GM23338 (cell line): ENCODE data around the gene NCOA4. TPM values are rescaled to one million over a fixed set of nuclear protein-coding genes. Genes with fewer than 3 reads are reported as not detected.

ENCODE experiments used
- EZH2 ChIP-seq: fragments of 200-600 bp; sonication (generic); IDR thresholded peaks from one replicate; pipeline ENCODE4 v1.8.0; 2017; ENCODE audit warnings: antibody characterized with exemption, mild to moderate bottlenecking, low read depth; ENCODE audit not compliant: unreplicated experiment
- POLR2AphosphoS5 ChIP-seq: IDR thresholded peaks from 2 replicates; pipeline ENCODE4 v1.6.1; 2016; ENCODE audit warnings: antibody characterized with exemption, low read depth
- polyA plus RNA-seq: library from polyadenylated mRNA; unstranded; fragments of >200 nt; fragmentation: Nextera tagmentation; extraction: Ambion mirVana; gene quantifications from 2 replicates; pipeline ENCODE4 v1.2.1, GENCODE V29; 2016
- total RNA-seq: library from RNA; depleted of rRNA; stranded (reverse); fragments of >200 nt; shearing (Covaris generic); gene quantifications from 2 replicates; pipeline ENCODE4 v1.2.3, GENCODE V29; 2014
- TF ChIP-seq, protein P1 (sequence below): fragments of 250-450 bp; sonication (Bioruptor Pico); IDR thresholded peaks from 2 replicates; pipeline ENCODE4 v1.5.0; 2020; ENCODE audit warnings: mild to moderate bottlenecking, moderate library complexity
- TF ChIP-seq, protein P2 (sequence below): IDR thresholded peaks from 2 replicates; pipeline ENCODE4 v1.6.1; 2016; ENCODE audit warnings: antibody characterized with exemption
- TF ChIP-seq, protein P3 (sequence below), 2 experiments: fragments of 200-600 bp in 1 of 2; sonication (generic) in 1 of 2; conservative IDR thresholded peaks; 2 replicates each; pipeline versions ENCODE4 v1.5.1 to v1.6.1; 2016 to 2017; ENCODE audit warnings: antibody characterized with exemption in 2 of 2, low read depth in 2 of 2, mild to moderate bottlenecking in 2 of 2, moderate library complexity in 1 of 2

The NCOA4 gene
- total and polyA plus RNA-seq, 2 experiments from 2014 or later, result 24.9 to 76.9 TPM

DNA sequence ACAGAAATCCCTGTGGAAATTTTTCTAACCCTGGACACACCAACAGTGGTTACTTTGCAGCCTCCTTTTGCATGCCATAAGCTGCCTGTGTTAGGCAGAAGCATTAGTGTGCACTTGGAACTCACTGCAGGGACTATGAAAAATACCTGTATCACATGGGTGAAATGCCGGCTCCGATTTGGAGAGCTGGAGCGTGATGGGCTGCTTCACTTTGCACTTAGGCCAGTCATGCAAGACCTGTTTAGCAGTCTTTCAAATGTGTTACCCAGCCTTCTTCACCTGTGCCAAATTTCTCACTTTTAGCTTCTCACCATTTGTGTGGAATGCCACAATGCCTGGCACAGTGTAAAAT, 11.3 kb downstream of the NCOA4 start (continued):
- TF ChIP-seq, protein P1, sequence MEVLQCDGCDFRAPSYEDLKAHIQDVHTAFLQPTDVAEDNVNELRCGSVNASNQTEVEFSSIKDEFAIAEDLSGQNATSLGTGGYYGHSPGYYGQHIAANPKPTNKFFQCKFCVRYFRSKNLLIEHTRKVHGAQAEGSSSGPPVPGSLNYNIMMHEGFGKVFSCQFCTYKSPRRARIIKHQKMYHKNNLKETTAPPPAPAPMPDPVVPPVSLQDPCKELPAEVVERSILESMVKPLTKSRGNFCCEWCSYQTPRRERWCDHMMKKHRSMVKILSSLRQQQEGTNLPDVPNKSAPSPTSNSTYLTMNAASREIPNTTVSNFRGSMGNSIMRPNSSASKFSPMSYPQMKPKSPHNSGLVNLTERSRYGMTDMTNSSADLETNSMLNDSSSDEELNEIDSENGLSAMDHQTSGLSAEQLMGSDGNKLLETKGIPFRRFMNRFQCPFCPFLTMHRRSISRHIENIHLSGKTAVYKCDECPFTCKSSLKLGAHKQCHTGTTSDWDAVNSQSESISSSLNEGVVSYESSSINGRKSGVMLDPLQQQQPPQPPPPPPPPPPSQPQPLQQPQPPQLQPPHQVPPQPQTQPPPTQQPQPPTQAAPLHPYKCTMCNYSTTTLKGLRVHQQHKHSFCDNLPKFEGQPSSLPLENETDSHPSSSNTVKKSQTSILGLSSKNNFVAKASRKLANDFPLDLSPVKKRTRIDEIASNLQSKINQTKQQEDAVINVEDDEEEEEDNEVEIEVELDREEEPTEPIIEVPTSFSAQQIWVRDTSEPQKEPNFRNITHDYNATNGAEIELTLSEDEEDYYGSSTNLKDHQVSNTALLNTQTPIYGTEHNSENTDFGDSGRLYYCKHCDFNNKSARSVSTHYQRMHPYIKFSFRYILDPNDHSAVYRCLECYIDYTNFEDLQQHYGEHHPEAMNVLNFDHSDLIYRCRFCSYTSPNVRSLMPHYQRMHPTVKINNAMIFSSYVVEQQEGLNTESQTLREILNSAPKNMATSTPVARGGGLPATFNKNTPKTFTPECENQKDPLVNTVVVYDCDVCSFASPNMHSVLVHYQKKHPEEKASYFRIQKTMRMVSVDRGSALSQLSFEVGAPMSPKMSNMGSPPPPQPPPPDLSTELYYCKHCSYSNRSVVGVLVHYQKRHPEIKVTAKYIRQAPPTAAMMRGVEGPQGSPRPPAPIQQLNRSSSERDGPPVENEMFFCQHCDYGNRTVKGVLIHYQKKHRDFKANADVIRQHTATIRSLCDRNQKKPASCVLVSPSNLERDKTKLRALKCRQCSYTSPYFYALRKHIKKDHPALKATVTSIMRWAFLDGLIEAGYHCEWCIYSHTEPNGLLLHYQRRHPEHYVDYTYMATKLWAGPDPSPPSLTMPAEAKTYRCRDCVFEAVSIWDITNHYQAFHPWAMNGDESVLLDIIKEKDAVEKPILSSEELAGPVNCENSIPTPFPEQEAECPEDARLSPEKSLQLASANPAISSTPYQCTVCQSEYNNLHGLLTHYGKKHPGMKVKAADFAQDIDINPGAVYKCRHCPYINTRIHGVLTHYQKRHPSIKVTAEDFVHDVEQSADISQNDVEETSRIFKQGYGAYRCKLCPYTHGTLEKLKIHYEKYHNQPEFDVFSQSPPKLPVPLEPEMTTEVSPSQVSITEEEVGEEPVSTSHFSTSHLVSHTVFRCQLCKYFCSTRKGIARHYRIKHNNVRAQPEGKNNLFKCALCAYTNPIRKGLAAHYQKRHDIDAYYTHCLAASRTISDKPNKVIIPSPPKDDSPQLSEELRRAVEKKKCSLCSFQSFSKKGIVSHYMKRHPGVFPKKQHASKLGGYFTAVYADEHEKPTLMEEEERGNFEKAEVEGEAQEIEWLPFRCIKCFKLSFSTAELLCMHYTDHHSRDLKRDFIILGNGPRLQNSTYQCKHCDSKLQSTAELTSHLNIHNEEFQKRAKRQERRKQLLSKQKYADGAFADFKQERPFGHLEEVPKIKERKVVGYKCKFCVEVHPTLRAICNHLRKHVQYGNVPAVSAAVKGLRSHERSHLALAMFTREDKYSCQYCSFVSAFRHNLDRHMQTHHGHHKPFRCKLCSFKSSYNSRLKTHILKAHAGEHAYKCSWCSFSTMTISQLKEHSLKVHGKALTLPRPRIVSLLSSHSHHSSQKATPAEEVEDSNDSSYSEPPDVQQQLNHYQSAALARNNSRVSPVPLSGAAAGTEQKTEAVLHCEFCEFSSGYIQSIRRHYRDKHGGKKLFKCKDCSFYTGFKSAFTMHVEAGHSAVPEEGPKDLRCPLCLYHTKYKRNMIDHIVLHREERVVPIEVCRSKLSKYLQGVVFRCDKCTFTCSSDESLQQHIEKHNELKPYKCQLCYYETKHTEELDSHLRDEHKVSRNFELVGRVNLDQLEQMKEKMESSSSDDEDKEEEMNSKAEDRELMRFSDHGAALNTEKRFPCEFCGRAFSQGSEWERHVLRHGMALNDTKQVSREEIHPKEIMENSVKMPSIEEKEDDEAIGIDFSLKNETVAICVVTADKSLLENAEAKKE (CRISPR knock-in tag), result no peak
- TF ChIP-seq, protein P2, sequence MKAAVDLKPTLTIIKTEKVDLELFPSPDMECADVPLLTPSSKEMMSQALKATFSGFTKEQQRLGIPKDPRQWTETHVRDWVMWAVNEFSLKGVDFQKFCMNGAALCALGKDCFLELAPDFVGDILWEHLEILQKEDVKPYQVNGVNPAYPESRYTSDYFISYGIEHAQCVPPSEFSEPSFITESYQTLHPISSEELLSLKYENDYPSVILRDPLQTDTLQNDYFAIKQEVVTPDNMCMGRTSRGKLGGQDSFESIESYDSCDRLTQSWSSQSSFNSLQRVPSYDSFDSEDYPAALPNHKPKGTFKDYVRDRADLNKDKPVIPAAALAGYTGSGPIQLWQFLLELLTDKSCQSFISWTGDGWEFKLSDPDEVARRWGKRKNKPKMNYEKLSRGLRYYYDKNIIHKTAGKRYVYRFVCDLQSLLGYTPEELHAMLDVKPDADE, result no peak
- no peak for TF ChIP-seq EZH2
- TF ChIP-seq, protein P3, sequence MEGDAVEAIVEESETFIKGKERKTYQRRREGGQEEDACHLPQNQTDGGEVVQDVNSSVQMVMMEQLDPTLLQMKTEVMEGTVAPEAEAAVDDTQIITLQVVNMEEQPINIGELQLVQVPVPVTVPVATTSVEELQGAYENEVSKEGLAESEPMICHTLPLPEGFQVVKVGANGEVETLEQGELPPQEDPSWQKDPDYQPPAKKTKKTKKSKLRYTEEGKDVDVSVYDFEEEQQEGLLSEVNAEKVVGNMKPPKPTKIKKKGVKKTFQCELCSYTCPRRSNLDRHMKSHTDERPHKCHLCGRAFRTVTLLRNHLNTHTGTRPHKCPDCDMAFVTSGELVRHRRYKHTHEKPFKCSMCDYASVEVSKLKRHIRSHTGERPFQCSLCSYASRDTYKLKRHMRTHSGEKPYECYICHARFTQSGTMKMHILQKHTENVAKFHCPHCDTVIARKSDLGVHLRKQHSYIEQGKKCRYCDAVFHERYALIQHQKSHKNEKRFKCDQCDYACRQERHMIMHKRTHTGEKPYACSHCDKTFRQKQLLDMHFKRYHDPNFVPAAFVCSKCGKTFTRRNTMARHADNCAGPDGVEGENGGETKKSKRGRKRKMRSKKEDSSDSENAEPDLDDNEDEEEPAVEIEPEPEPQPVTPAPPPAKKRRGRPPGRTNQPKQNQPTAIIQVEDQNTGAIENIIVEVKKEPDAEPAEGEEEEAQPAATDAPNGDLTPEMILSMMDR (conservative IDR thresholded peaks at IDR 0.05; ENCODE audit: low read depth in 2 of 2), result no peak
- TF ChIP-seq POLR2AphosphoS5, result no peak
